Dedifferentiated amniotic fluid mesenchymal stem cell (primary cell): ENCODE measurements around the gene EML2.
"Not testable (repeated sequence)": the region's sequence is repeated elsewhere in the genome, so short reads cannot be mapped to it uniquely, and the experiment has no call there.

Experiments used
- DNase-seq: peaks from one replicate; pipeline ENCODE4 v3.0.0-alpha.2; 2016; ENCODE audit errors: extremely low spot score

Gene EML2, protein sequence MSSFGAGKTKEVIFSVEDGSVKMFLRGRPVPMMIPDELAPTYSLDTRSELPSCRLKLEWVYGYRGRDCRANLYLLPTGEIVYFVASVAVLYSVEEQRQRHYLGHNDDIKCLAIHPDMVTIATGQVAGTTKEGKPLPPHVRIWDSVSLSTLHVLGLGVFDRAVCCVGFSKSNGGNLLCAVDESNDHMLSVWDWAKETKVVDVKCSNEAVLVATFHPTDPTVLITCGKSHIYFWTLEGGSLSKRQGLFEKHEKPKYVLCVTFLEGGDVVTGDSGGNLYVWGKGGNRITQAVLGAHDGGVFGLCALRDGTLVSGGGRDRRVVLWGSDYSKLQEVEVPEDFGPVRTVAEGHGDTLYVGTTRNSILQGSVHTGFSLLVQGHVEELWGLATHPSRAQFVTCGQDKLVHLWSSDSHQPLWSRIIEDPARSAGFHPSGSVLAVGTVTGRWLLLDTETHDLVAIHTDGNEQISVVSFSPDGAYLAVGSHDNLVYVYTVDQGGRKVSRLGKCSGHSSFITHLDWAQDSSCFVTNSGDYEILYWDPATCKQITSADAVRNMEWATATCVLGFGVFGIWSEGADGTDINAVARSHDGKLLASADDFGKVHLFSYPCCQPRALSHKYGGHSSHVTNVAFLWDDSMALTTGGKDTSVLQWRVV

DNA sequence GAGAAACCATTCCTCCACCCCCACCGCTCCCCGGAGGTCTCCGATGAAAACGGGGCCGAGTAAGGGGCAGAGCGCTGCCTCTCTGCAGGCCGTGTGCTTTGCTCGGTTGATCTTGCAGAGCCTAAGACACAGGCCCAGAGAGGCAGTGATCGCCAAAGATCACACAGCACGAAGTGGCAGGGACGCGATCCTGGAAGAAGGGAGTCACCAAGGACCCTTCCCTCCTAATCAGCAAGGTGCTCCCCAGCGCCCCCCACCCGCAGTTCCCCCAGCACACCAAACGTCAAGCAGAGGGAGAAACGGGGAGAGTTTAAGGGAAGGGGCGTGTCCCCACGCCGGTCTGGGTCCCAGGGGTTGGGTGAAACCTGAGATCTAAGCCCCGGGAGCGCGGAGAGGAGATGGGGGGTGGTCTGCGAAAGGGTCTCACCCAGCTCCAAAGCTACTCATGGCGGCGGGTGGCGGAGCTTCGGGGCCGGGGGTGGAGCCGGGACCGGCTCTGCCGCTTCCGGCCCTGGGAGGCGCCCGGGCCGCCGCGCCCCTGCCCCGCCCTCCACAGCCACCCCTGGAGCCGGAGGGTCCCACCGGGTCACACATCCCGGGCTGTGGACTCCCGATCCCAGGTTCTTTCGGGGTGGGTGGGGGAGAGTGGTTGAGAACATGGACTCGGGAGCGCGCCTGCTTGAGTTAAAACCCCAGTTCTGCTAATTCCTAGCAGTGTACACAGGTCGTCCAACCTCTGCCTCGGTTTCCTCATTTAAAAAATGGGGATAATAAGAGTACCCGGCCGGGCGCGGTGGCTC is at the start of gene EML2:
Gene EML2, minus strand, starts transcription at position 468 of the 800 bp plus-strand sequence. Its CDS starts 21 bp downstream, at position 447.
- no peak for DNase-seq

DNA sequence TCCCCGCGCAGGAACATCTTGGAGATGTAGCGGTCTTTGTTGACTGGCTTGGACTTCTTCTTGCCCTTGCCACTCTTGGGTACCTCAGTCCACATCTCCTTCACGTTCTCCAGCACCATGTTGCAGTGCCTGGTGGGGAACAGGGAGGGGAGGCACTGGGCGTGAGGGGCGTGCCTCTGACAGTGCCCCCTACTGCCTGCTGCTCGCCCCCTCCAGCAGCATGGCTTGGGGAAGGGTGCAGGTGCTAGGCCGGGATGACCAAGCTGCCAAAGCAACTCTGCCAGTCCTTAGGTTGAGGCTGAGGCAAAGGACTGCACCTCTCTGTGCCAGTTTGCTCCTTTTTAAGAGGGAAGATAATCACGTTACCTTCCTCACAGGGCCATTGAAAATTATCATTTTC is 48.4 kb upstream of the EML2 start:
- DNase-seq = no peak

DNA sequence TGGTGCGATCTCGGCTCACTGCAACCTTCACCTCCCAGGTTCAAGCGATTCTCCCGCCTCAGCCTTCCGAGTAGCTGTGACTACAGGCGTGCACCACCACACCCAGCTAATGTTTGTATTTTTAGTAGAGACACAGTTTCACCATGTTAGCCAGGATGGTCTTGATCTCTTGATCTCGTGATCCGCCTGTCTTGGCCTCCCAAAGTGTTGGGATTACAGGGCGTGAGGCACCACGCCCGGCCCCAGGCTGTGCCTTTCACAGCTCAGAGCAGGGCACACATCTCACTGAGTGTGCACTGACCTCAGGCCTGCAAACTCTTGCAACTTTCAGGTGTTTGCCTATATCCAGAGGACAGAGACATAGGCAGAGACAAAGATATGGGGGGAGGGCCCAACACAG is 45.8 kb upstream of the EML2 start:
- not testable (repeated sequence) for DNase-seq

DNA sequence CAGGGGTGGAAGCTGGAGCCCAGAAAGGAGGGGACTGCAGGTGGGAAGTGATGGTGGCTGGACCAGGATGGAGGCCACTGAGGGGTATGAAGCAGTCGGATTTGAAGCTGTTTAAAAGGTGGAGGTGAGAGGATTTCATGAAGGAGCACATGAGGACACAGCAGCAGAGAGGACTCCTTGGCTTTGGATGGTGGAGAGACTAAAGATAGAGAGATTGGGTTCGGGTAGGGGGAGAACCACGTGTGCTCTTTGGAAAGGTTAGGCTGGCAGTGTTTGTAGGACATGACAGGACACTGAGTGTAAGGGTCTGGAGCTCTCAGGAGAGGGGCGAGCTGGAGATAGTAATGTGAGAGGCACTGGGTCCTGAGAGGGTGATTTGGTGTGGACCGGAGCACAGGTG is 43.7 kb upstream of the EML2 start:
- no peak for DNase-seq

DNA sequence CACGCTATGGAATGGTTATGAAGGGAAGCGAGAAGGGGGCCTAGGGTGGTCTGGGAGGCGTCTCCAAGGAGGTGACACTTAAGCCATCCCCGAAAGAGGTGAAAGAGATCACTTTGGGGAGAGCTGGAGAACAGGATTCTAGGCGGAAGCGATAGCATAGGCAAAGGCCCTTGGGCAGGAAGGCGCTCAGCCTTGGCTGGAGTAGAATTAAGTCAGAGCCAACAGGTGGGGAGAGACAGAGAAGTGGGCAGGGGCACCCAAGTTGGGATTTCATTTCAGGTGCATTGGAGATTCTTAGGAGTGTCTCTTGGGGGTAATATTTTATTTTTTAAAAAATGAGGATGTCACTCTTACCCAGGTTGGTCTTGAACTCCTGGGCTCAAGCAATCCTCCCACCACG is 42.9 kb upstream of the EML2 start:
- no peak for DNase-seq

DNA sequence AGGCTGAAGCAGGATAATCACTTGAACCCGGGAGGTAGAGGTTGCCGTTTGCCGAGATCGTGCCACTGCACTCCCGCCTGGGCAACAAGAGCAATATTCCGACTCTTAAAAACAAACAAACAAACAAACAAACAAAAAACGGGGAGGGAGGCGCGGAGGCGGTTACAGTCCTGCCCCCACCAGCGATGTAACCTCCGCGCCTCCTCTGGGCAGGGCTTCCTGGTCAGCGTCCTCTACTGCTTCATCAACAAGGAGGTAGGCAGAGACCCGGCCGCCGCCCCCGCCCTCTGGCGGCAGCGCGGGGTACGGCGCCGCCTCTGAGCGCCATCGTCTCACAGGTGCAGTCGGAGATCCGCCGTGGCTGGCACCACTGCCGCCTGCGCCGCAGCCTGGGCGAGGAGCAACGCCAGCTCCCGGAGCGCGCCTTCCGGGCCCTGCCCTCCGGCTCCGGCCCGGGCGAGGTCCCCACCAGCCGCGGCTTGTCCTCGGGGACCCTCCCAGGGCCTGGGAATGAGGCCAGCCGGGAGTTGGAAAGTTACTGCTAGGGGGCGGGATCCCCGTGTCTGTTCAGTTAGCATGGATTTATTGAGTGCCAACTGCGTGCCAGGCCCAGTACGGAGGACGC is 42.3 kb upstream of the EML2 start:
- DNase-seq = peak; percentile 56

DNA sequence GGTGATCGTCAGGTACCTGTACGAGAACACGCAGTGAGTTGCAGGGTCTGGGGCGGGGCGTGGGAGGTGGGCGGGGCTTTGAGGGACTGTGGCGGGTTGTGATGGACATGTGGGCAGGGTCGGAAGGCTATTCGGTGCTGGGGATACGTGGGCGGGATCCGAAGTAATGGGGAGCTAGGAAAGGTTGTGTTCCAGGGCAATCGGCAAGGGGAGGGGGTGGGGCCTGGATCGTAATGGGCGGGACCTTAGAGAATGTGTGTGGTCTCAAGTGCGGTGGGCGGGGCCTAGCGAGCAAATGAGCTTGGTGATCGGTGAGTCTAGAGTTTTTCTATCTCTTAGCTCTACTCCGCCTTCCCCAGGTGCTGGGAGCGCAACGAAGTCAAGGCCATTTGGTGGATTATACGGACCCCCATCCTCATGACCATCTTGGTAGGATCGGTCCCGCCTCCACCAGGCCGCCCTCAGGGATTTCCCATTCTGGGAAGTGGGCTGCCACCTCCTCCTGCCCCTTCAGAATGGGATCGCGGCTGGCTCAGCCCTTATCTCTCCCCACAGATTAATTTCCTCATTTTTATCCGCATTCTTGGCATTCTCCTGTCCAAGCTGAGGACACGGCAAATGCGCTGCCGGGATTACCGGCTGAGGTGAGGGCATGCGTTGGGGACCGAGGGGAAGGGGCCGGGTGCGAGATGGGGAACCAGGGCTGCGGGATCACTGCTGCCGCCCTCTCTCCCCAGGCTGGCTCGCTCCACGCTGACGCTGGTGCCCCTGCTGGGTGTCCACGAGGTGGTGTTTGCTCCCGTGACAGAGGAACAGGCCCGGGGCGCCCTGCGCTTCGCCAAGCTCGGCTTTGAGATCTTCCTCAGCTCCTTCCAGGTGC is 38.4 kb upstream of the EML2 start:
- DNase-seq = no peak

DNA sequence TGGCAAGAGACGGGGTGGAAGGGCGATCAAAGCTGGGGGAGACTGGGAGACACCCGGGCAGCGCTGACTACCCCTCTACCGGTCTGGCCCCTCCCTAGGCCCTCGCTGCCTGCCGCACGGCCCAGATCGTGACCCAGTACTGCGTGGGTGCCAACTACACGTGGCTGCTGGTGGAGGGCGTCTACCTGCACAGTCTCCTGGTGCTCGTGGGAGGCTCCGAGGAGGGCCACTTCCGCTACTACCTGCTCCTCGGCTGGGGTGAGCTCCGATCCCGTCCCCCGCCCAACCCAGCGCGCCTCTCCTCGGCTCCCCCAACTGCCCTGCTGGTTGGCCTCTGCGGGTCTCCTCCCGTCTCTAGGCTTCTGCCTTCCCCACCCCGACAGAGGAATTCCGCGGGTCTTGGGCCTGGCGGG is 37.7 kb upstream of the EML2 start:
- DNase-seq = no peak

DNA sequence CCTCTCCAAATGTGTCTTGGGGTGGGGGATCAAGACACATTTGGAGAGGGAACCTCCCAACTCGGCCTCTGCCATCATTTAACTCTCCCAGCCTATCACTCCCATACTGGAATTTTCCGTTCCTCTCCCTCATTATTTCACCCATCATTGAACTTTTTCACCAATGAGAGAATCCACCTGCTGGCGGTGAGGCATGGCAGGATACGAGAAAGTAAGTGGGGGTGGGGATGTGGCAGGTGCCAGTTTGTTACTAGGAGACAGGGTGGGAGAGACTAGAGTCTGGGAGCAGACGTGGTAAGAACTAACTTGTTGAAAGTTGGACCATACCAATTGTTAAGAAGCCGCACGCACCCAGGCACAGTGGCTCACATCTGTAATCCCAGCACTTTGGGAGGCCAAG is 35.7 kb upstream of the EML2 start:
- no peak for DNase-seq

DNA sequence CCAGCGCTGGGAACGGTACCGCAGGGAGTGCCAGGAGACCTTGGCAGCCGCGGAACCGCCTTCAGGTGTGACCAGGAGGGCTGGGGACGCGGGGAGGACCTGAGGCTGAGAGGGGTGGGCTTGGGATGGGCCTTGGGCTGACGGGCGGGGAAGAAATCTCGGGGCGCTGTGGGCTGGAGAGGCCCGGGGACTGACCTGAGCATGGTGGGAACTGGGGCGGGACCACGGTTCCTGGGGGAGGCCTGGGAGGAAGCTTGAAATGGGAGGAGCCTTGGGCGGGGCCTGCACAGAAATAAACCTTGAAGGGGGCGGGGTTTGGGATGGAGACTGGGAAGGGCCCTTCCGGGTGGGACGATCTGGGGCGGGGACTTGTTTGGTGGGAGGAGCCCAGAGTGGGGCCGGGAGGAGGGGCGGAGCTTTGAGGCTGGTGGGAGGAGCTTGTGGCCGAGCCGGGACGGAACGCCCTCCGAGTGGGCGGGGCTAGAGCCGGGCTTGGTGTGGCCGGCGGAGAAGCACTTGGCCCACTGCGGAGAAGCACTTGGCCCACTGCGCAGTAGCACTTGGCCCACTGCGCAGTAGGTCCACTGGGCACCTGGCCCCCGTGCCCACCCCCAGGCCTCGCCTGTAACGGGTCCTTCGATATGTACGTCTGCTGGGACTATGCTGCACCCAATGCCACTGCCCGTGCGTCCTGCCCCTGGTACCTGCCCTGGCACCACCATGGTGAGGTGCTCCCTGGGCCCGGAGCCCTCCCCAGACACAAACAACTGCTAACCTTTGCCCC is 31.7 kb upstream of the EML2 start:
- DNase-seq = peak; percentile 30

DNA sequence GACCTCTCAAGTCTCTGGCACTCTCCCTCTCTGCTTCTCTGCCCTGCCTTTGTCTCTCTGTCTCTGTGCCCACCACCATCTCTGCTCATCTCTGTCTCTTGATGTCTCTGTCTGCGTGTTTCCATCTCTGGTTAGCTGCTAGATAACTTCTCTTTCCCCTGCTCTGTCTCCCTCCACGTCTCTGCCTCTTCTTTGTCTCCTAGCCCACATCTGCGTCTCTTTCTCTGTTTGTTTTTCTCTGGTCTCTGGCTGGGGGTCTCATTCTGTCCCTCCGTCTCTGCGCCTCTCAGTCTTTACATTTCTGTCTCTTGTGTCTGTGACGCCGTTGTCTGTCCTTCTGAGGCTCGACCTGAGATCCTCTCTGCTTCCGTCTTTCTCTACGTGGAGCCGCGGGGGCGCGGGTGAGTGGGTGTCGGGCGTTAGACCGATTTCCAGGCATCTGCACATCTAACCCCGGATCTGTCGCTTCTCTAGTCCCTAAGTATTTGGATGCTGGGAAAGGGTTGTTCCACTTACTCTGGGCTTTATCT is 29.2 kb upstream of the EML2 start:
- DNase-seq = no peak

DNA sequence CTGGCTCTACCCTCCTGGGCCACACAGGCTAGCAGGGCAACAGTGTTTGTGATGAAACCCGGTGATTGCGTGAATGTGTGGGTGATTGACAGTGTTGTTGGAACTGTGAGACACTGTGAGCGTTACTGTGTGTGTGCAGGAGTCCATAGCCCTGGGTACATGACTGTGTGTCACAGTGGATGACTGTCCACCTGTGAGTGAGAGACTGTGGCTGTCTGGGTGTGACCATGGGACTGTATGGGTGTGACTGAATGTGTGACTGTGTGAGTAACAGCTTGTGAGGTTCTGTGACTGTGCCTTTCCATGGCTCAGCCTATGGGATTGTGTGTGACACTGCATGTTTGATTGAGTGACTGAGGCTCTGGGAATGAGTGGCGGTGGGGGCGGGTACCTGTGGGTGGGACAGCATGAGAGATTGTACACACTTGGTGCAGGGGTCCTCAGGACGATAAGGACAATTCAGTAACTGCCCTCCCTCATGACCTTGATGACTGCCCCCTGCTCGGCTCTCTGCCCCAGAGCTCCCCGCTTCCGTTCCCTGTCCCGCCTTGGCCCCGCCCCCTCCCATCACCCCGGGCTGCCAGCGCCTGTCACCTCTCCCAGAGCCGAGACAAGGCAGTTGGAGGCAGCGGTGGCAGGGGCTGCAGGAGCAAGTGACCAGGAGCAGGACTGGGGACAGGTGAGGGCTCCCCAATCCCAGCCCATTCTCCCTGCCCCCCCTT is 28.6 kb upstream of the EML2 start, which contains the start of gene GIPR:
Gene GIPR, plus strand, starts transcription at position 602 of the 722 bp plus-strand sequence. CDS start 1,300 bp downstream, outside the sequence.
- DNase-seq = no peak

DNA sequence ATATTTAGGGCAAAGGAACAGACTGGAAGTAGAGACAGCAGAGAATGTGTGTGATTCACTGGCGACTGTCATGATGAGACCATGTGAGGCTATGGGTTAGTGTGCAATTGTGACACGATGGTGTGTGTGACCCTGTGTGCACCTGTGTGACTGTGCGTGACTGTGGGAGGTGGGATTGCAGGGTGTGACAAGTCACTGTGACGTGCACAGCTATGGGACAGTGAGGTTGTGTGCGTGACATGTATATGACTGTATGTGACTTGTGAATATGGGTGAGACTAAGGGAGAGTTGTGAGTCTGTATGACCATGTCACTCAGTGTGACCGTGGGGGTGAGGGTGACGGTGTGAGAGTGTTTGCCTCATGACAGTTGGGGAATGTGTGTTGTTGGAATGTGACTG is 25.4 kb upstream of the EML2 start:
- DNase-seq = no peak

DNA sequence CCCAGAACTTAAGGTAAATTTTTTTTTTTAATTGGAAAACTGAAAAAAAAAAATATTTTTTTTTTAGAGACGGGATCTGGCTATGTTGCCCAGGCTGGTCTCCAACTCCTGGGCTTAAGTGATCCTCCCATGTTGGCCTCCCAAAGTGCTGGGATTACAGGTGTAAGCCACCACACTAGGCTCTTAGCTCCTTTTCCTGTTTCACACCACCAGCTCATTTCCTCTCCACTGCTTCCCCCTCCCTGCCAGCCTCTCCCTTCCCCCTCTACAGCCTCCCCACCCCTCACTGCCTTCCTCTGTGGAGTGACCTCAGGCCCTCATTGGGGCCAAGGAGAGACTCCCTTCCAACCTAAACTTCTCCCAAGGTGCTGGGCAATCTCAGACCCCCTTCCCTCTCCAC is 24.6 kb upstream of the EML2 start:
- DNase-seq = no peak

DNA sequence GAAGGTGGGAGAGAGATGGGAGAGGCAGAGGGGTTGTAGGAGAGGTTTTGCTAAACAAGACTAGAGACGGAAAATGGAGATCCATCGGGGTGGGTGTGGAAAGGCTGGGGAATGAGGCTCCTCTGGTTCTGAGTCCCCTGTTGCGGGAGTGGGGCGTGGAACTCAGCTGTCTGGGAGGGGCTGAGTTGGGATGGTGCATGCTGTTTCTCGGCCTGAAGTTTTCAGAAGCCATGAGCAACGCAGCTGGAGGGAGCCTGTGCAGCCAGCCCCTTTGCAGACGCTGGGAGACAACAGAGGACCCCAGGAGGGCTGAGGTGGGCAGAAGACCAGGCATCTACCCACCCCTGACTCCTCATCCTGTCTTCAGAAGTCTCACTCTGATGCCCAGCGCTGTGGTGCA is 21.4 kb upstream of the EML2 start:
- DNase-seq = no peak

DNA sequence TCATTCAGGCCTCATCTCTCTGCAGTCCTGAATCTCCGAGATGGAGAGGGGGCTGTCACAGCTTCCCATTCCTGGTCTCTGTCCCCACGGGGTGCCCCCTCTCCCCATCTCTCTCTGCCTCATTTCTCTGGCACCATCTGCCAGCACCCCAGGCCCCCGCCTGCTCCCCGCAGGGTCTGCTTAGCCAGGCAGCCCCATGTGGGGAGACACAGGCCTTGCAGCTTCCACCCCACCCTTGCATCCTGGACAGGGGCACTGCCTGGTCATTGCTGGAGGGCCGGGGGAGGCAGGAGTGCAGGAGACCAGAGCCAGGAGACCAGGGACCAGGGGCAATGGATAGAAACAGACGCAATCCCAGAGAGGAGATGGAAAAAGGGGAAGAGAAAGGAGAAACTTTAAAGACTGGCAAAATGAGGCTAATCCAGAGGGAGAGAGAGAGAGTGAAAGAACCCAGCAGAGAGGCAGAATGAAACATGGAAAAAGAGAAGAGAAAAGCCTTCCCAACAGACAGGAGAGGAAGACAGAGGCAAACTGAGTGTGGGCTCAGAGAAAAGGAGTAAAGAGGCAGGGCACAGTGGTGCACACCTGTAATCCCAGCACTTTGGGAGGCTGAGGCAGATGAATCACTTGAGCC is 20.0 kb upstream of the EML2 start:
- DNase-seq = no peak

DNA sequence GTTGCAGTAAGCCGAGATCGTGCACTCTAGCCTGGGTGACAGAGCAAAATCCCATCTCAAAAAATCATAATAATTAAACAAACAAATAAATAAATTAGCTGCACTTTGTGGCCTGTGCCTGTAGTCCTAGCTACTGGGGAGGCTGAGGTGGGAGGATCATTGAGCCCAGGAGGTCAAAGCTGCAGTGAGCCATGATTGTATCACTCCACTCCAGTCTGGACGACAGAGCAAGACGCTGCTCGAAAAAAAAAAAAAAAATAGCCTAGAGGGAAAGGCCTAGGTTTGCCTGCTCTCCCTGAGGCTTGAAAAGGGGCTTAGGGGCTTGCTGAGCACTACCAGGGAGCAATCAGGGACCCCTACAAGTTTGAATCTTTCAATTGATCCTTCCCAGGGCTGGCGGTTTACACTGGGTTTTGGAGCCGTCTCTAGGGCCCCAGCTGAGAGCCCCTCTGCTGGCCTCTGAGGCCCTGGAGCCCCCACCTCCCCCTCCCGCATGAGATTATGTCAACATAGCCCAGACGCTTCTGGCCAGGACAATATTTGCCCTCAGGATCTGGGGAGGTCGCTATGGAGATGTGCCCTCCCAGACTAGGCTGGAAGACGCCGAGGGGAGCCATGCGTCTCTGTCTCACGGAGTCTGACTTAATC is 18.4 kb upstream of the EML2 start:
- no peak for DNase-seq

DNA sequence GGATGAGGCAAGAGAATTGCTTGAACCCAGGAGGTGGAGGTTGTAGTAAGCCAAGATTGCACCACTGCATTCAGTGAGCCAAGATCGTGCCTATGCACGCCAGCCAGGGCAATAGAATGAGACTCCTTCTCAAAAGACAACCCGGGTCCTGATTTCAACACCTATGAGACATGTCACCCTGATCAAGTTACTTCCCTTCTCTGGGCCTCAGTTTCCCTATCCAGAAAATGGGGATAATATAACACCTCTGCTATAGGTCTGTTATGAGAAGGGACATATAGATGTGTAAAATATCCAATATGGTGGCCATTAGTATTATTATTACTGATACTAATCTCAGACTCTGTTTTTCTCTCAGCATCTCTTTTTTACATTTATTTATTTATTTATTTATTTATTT is 15.9 kb upstream of the EML2 start:
- DNase-seq = no peak
